Anterior cingulate cortex (tissue), 58 donors: ENCODE measurements around the gene TMEM163.
"Not testable (repeated sequence)": the region's sequence is repeated elsewhere in the genome, so short reads cannot be mapped to it uniquely, and the experiment has no call there.

Experiments
- DNase-seq, 58 donors: peaks; one replicate each; lab custom pipeline; 2025; lab: John Stamatoyannopoulos, UW

Gene TMEM163

GRCh38 chr2:134718817-134719814, at the start of gene TMEM163:
Gene TMEM163, minus strand, starts transcription at chr2:134719000.
- DNase-seq, result peak in 5 of 58 donors; percentile 7 to 18 (median 10)

GRCh38 chr2:134766583-134766982, 47.8 kb upstream of the TMEM163 start:
- DNase-seq, result no peak

- no peak for DNase-seq
Observed at GRCh38 chr2:134765987-134766386, 47.2 kb upstream of the TMEM163 start.

- DNase-seq, result no peak
Observed at GRCh38 chr2:134764164-134764563, 45.4 kb upstream of the TMEM163 start.

DNA sequence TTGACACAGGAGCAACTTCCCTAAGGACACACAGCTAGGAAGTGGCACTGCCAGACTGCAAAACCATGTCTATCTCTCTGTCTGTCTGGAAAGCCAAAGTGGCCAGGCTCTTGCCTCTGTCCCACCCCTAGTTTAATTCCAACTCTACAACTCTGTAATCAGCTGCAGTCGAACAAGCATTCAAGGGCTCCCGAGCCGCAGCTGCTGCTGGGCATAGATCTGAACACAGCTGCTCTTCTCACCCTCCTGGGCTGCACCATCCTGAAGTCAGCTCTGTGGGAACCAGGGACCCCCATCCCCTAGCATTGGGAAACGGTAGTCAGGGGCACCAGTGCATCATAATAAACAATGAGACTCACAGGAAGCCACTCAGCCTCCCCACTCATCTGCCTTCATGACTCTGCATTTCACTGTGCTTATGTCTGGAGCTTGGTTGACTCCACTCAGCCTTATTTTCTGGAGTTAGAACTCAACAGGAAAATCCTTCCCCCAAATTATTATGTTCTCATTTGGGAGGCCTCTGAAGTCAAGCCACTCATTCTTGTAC, 44.4 kb upstream of the TMEM163 start:
- DNase-seq, result no peak

DNA sequence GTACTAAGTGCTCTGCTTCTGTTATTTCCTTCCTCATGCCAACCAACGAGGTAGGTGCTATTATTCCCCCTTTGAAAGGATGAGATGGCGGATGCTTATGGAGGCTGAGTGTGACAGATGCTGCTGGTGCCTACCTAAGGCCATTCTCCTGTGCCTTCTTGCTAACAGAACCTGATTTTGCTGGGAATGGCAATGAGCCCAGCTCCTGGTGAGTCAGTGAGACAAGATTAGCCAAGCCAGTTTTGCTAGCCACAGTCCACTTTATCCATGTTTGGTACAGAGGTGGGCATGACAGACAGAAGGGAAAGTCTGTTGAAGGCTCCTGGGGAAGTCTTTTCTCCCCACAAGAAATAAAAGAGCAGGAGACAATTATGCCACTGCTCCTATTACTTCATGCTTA, 43.7 kb upstream of the TMEM163 start:
- DNase-seq, result peak in 8 of 58 donors; percentile 4 to 39 (median 10)

GRCh38 chr2:134760385-134760784, 41.6 kb upstream of the TMEM163 start:
- DNase-seq, result no peak

DNA sequence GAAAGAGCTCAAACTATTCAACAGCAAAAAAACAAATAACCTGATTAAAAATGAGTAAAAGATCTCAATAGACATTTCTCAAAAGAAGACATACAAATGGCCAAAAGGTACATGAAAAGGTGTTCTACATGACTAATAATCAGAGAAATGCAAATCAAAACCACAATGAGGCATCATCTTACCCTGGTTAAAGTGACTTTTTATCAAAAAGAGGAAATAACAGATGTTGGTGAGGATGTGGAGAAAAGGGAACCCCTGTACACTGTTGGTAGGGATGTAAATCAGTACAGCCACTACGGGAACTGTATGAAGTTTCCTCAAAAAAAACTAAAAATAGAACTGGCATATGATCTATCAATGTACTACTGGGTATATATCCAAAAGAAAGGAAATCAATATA, 39.8 kb upstream of the TMEM163 start:
- DNase-seq, result no peak

- not testable (repeated sequence) for DNase-seq
Observed at GRCh38 chr2:134751981-134752380, 33.2 kb upstream of the TMEM163 start.

GRCh38 chr2:134745546-134745945, 26.7 kb upstream of the TMEM163 start:
- no peak for DNase-seq

DNA sequence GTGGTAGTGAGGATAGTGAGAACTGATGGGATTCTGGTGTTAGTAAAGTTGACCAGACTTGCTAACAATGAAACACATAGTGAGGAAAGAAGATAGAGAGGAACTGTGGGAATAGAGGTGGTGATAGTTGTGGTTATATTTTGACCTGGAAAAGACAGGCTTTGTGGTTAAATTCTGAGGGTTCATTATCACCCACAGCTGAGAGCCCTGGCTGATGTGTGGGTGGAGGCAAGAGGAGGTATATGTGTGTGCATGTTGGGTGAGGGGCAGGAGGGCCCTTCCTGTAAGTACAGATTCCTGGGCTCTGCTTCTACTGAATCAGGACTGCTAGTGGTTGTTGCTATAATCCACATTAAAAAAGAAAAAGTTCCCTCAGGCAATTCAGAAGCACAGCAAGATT, 26.2 kb upstream of the TMEM163 start:
- no peak for DNase-seq

GRCh38 chr2:134739879-134740301, 21.1 kb upstream of the TMEM163 start:
- peak in 1 of 58 donors; percentile 22 for DNase-seq

DNA sequence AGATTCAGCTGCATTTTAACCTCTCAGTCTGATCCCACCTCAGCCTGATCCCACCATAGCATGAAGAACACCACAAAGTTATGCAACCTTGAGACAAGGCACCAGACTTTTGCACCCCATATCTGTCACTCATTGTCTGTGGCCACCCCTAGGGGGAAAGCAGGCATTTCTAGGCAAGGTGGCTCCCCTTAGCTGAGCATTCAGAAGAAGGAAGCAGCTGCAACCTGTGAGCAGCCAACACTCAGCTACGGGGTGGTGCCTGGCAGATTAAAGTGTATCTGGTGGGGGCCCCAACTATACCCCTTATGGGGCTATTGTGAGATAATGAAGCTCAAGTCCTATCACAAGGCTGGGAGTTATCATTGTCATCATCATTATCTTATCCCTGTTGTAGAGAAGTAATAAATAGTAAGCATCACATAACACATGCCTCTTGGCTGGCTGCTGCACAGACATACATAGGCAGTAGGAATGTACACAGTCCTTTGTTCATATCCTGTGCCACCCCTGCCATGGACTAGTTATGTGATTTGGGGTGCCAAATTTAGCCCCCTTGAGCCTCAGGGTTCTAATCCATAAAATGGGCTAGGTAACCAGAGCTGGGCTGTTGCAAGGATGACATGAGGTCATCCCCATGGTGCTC, 20.6 kb upstream of the TMEM163 start:
- no peak for DNase-seq

- DNase-seq, result no peak
Observed at GRCh38 chr2:134738141-134738870, 19.5 kb upstream of the TMEM163 start.

- DNase-seq, result no peak
Observed at GRCh38 chr2:134737671-134738070, 18.9 kb upstream of the TMEM163 start.

DNA sequence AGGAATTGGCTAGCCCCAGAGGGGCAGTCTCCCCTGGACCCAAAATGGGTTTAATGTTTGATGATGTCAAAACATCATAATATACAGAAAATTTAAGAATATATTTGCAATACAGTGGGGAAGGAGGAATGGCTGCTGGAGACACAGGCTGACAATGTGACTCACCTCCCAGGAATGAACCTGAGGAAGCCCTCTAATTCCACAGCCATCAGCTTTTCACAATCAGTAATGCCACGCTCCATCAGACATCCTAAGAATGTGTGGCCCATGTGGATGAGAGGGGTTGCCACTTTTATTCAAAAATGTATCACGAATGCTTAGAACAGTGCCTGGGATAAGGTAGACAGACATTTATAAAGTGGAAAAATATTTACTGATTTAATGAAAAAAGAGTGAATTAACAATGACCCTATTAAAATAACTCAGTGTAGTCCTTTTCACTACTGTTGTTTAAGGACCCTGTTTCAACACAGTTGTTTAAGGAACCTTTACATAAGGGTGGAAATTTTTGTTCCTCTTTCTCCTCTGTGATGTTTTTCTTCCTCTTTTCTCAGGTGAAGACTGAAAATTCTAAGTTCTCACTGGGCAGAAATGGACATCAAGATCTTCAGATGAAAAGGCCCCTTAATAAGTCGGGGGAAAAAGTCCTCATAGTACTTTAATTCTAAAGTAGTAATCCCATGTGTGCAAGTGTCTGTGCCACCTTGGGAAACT, 17.5 kb upstream of the TMEM163 start:
- no peak for DNase-seq

DNA sequence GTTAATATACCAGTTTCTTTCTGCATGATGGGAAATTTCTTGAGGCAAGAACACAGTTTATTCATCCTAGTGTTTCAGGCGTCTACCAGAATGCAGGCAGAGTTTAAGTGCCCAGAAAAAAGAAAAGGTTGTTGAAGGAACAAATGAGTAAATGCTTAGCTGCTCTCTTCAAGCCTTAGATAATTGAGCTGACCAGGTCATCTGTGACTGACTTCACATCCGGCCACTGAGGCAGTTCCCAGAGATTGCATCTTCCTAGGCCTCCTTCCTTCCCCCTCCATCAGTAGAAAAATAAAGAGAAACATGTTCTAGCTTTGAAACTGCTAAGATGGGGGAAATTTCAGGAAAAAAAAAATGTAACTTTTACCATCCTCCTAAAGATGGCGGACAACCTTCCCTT, 9.4 kb upstream of the TMEM163 start:
- DNase-seq, result no peak

DNA sequence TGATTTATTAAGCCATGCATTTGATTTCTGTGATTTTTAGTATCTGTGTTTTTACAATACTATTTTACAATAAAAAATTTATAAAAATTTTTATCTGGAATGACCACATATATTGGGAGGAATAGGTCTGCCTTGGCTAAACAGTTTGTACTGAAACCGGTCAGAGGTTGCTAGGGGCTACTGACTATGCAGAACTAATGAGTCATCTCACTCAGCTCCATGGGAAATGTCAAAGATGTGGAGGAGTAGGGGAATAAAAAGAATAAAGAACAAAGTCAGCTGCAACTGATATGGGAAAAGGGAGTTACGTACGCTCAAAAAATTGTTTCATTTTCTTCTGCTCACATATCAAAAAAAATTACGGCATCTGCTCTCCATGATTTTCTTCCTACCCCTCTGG, 8.6 kb upstream of the TMEM163 start:
- DNase-seq, result no peak

DNA sequence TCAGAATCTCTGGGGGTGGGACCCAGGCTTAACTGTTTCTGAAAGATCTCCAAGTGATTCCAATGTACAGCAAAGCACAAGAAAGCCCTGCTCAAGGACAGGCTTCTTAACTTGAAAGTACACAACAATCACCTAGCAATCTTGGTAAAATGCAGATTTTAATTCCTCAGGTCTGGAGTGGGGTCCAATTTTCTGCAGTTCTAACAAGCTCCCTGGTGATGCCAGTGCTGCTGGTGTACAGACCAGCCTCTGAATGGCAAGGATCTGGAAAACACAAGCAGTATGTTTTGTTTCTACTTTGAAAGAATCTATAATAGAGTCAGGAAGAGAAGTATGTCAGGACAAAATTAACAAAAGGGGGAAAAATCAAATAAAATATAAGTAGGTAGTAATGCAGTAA, 7.8 kb upstream of the TMEM163 start:
- no peak for DNase-seq

GRCh38 chr2:134725876-134726275, 7.1 kb upstream of the TMEM163 start:
- DNase-seq, result no peak
